Measurements from ENCODE around the gene PRPH2. TPM values are rescaled to one million over a fixed set of nuclear protein-coding genes. Genes with fewer than 3 reads are reported as not detected.

The PRPH2 gene
- total RNA-seq, 1 donor from 2014 or later = not detected

- Histone ChIP-seq H3K27me3 (no peaks in the 10 kb centered on the region), H3K4me3 (no peak overlapping the region), H3K36me3 (no peaks in the 10 kb centered on the region), H3K27ac (no peak overlapping the region), H3K4me1 (peaks cover 3% of the 10 kb centered on the region), H3K9me3 (no peaks in the 10 kb centered on the region)
- no peak for DNase-seq (ENCODE audit: extremely low spot score in 2 of 2)
- TF ChIP-seq, protein P1, sequence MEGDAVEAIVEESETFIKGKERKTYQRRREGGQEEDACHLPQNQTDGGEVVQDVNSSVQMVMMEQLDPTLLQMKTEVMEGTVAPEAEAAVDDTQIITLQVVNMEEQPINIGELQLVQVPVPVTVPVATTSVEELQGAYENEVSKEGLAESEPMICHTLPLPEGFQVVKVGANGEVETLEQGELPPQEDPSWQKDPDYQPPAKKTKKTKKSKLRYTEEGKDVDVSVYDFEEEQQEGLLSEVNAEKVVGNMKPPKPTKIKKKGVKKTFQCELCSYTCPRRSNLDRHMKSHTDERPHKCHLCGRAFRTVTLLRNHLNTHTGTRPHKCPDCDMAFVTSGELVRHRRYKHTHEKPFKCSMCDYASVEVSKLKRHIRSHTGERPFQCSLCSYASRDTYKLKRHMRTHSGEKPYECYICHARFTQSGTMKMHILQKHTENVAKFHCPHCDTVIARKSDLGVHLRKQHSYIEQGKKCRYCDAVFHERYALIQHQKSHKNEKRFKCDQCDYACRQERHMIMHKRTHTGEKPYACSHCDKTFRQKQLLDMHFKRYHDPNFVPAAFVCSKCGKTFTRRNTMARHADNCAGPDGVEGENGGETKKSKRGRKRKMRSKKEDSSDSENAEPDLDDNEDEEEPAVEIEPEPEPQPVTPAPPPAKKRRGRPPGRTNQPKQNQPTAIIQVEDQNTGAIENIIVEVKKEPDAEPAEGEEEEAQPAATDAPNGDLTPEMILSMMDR (IDR thresholded peaks at IDR 0.05) = no peak
- TF ChIP-seq POLR2A (IDR thresholded peaks at IDR 0.05) (no peak), POLR2AphosphoS5 (IDR thresholded peaks at IDR 0.05; ENCODE audit: insufficient read depth in 1 of 2, low read depth in 1 of 2) (no peak)
- intact Hi-C loops (cut with DNase I) = loop anchor here (10.0 kb wide), 1 partner anchor 154 kb away; the partner anchor contains the start of gene RPL7L1
Observed at GRCh38 chr6:42720739-42721138, 1.7 kb downstream of the PRPH2 start.

GRCh38 chr6:42715871-42716270 lies 6.5 kb downstream of the PRPH2 start:
- Histone ChIP-seq H3K27me3 (no peaks in the 10 kb centered on the region), H3K4me1 (no peaks in the 10 kb centered on the region), H3K27ac (no peak overlapping the region), H3K36me3 (no peaks in the 10 kb centered on the region), H3K9me3 (no peaks in the 10 kb centered on the region), H3K4me3 (no peak overlapping the region)
- DNase-seq (ENCODE audit: extremely low spot score in 2 of 2) = no peak
- intact Hi-C loops (cut with DNase I) = no loop called here
- TF ChIP-seq POLR2AphosphoS5 (IDR thresholded peaks at IDR 0.05; ENCODE audit: insufficient read depth in 1 of 2, low read depth in 1 of 2) = no peak
- TF ChIP-seq, protein P1 (IDR thresholded peaks at IDR 0.05) = no peak
- TF ChIP-seq POLR2A (IDR thresholded peaks at IDR 0.05) = no peak

- TF ChIP-seq, protein P1 (IDR thresholded peaks at IDR 0.05) = no peak
- TF ChIP-seq POLR2A (IDR thresholded peaks at IDR 0.05) = no peak
- no peak for TF ChIP-seq POLR2AphosphoS5 (IDR thresholded peaks at IDR 0.05; ENCODE audit: insufficient read depth in 1 of 2, low read depth in 1 of 2)
- Histone ChIP-seq H3K36me3 (no peaks in the 10 kb centered on the region), H3K4me1 (no peaks in the 10 kb centered on the region), H3K27ac (no peak overlapping the region), H3K4me3 (no peak overlapping the region), H3K9me3 (no peaks in the 10 kb centered on the region), H3K27me3 (no peaks in the 10 kb centered on the region)
- no peak for DNase-seq (ENCODE audit: extremely low spot score in 2 of 2)
- intact Hi-C loops (cut with DNase I) = no loop called here
Observed at GRCh38 chr6:42714098-42714761, 8.2 kb downstream of the PRPH2 start.

DNA sequence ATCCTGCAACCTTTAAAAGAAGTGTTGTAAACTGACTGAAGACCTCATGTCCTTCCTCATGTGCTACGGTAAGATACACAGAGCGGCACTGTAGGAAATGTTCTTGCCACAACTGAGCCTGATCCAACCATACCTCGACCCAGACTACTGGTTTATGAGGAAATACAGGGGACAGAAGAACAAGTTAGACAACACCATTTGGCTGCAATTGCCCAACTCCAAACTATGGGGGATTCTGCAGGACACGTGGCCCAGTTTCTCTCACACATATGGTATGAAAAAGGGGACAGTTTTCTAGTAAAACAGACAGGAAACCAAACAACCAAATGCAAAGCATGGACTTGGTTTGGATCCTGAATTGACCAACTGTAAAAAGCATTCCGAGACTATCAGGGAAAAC lies 10.5 kb downstream of the PRPH2 start:
- no peak overlapping the region for H3K4me3 ChIP-seq

DNA sequence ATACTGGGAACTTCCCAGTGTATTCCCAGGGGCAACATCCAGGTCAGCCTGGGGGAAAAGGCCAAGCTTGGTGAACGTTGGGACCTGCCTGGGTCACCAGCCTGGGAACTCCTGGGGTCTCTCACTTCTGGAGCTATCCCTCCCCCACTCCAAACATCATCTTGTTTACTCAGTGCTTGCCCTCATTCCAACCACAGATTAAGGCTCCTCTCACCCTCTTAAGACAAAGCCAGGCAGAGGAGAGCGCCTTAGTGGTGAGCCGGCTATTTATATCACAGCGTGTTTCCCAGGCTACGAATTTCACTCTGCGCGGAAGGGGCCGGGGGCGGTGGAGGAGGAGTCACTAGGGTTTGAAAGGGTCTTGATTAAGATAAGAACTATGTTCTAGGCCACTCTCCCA lies 12.1 kb downstream of the PRPH2 start:
- intact Hi-C loops (cut with DNase I) = no loop called here
- H3K9me3 ChIP-seq = no peaks in the 10 kb centered on the region
- H3K27me3 ChIP-seq = no peaks in the 10 kb centered on the region
- no peaks in the 10 kb centered on the region for H3K36me3 ChIP-seq
- H3K27ac ChIP-seq = no peak overlapping the region
- no peak overlapping the region for H3K4me3 ChIP-seq
- no peaks in the 10 kb centered on the region for H3K4me1 ChIP-seq
- TF ChIP-seq, protein P1 (IDR thresholded peaks at IDR 0.05) = no peak
- no peak for TF ChIP-seq POLR2AphosphoS5 (IDR thresholded peaks at IDR 0.05; ENCODE audit: insufficient read depth in 1 of 2, low read depth in 1 of 2)
- TF ChIP-seq POLR2A (IDR thresholded peaks at IDR 0.05) = no peak
- DNase-seq (ENCODE audit: extremely low spot score in 2 of 2) = no peak

More for the DNA sequence above, 10.5 kb downstream of the PRPH2 start:
- H3K9me3 ChIP-seq = no peaks in the 10 kb centered on the region
- TF ChIP-seq, protein P1 (IDR thresholded peaks at IDR 0.05) = no peak
- TF ChIP-seq POLR2A (IDR thresholded peaks at IDR 0.05) (no peak), POLR2AphosphoS5 (IDR thresholded peaks at IDR 0.05; ENCODE audit: insufficient read depth in 1 of 2, low read depth in 1 of 2) (no peak)
- intact Hi-C loops (cut with DNase I) = no loop called here
- no peaks in the 10 kb centered on the region for H3K27me3 ChIP-seq
- no peak overlapping the region for H3K27ac ChIP-seq
- DNase-seq (ENCODE audit: extremely low spot score in 2 of 2) = no peak
- H3K36me3 ChIP-seq = no peaks in the 10 kb centered on the region
- H3K4me1 ChIP-seq = no peaks in the 10 kb centered on the region
